ENCODE data around the gene PSMC5. TPM values are rescaled to one million over a fixed set of nuclear protein-coding genes. Genes with fewer than 3 reads are reported as not detected.
A peak's percentile ranks its signal among the peaks of the same experiment; 100 is the strongest.

PSMC5 gene
- total and polyA plus RNA-seq, 7 donors = 94.2 to 161 (median 115) TPM

GRCh38 chr17:63832014-63832413, 4.8 kb downstream of the PSMC5 start:
- Histone ChIP-seq H3K27me3 (no peaks in the 10 kb centered on the region), H3K4me3 (no peak overlapping the region), H3K27ac (no peak overlapping the region), H3K9me3 (no peaks in the 10 kb centered on the region), H3K4me1 (peaks cover 0 to 40% (median 33%) of the 10 kb centered on the region in 4 donors), H3K36me3 (peaks cover 53 to 85% (median 76%) of the 10 kb centered on the region in 4 donors)
- no peak for DNase-seq
- intact Hi-C loops (cut with DNase I) = no loop called here
- 79 to 86% methylated on average over 5 of the region's 5 CpGs for WGBS, 2 donors
- TF ChIP-seq, protein P1, sequence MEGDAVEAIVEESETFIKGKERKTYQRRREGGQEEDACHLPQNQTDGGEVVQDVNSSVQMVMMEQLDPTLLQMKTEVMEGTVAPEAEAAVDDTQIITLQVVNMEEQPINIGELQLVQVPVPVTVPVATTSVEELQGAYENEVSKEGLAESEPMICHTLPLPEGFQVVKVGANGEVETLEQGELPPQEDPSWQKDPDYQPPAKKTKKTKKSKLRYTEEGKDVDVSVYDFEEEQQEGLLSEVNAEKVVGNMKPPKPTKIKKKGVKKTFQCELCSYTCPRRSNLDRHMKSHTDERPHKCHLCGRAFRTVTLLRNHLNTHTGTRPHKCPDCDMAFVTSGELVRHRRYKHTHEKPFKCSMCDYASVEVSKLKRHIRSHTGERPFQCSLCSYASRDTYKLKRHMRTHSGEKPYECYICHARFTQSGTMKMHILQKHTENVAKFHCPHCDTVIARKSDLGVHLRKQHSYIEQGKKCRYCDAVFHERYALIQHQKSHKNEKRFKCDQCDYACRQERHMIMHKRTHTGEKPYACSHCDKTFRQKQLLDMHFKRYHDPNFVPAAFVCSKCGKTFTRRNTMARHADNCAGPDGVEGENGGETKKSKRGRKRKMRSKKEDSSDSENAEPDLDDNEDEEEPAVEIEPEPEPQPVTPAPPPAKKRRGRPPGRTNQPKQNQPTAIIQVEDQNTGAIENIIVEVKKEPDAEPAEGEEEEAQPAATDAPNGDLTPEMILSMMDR (IDR thresholded peaks at IDR 0.05) = no peak
- TF ChIP-seq EP300 (IDR thresholded peaks at IDR 0.05) (no peak), POLR2A (IDR thresholded peaks at IDR 0.05) (no peak), POLR2AphosphoS5 (IDR thresholded peaks at IDR 0.05) (no peak)

DNA sequence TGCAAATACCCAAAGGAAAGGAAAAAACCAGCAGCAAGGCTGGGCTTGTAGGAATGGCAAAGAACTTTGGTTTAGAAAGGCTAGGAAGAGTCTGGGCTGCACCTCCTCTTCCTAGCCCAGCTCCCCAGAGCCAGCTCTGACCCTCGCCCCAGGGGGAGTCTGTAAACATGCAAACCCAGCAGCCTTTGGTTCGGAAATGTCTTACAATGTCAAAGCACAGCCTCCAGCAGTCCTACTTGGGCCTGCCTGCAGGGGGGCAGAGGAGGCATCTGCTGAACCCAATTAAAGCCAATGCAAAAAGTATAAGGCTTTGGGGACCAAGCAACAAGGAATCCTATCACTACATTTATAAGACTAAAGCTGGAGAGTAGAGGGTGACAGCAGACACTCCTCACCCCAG, 5.2 kb downstream of the PSMC5 start:
- 87 to 93% methylated on average over 2 of the region's 2 CpGs for WGBS, 2 donors
- H3K27ac ChIP-seq = no peak overlapping the region
- no peak overlapping the region for H3K4me3 ChIP-seq
- H3K36me3 ChIP-seq = peaks cover 53 to 89% (median 77%) of the 10 kb centered on the region in 4 donors
- no peaks in the 10 kb centered on the region for H3K9me3 ChIP-seq
- TF ChIP-seq POLR2A (IDR thresholded peaks at IDR 0.05) (no peak), POLR2AphosphoS5 (IDR thresholded peaks at IDR 0.05) (no peak), EP300 (IDR thresholded peaks at IDR 0.05) (no peak)
- TF ChIP-seq, protein P1 (IDR thresholded peaks at IDR 0.05) = no peak
- no peak for DNase-seq
- intact Hi-C loops (cut with DNase I) = no loop called here
- H3K4me1 ChIP-seq = peaks cover 0 to 44% (median 37%) of the 10 kb centered on the region in 4 donors
- no peaks in the 10 kb centered on the region for H3K27me3 ChIP-seq

- no peak overlapping the region for H3K4me3 ChIP-seq
- no peaks in the 10 kb centered on the region for H3K9me3 ChIP-seq
- no peaks in the 10 kb centered on the region for H3K27me3 ChIP-seq
- H3K4me1 ChIP-seq = peaks cover 0 to 49% (median 41%) of the 10 kb centered on the region in 4 donors
- no peak overlapping the region for H3K27ac ChIP-seq
- peaks cover 53 to 89% (median 77%) of the 10 kb centered on the region in 4 donors for H3K36me3 ChIP-seq
- TF ChIP-seq POLR2AphosphoS5 (IDR thresholded peaks at IDR 0.05) (no peak), POLR2A (IDR thresholded peaks at IDR 0.05) (no peak), EP300 (IDR thresholded peaks at IDR 0.05) (no peak)
- TF ChIP-seq, protein P1 (IDR thresholded peaks at IDR 0.05) = no peak
- intact Hi-C loops (cut with DNase I) = no loop called here
- WGBS, 2 donors = 87 to 89% methylated on average over 14 of the region's 14 CpGs
- DNase-seq = no peak
Observed at GRCh38 chr17:63833026-63833740, 6.0 kb downstream of the PSMC5 start.

DNA sequence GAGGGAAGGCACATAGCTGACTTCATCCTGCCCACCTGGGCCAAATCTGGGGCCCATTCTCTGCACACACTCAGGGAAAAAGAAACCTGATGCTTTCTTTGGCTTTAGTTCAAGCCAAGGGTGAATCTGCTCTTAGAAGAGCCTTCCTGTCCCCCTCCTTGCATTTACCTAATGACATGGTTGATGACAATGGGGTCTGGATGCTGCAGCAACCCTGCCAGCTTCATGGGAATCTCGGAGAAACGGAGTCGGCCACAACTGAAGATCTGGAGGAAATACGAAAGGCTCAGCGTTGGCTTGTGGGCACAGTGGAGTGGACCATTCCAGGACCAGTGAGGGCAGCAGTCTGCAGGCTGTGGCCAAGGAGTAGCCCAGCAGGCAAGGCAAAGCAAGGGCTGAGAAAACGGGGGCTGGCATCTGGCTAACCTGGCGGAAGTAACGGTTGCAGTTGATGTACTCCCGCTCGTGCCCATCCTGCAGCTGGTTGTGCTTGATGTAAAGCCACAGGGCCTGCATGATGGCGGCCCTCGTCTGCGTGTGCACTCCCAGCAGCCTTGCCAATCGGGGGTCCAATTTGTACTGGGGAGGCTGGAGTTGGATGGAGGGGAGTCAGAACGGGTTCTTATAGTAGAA, 6.6 kb downstream of the PSMC5 start:
- peak overlapping the region in 2 of 4 donors; percentile 58 to 95 for H3K27ac ChIP-seq
- intact Hi-C loops (cut with DNase I) = no loop called here
- WGBS, 2 donors = 93 to 94% methylated on average over 15 of the region's 15 CpGs
- H3K27me3 ChIP-seq = no peaks in the 10 kb centered on the region
- peaks cover 53 to 86% (median 77%) of the 10 kb centered on the region in 4 donors for H3K36me3 ChIP-seq
- no peak overlapping the region for H3K4me3 ChIP-seq
- no peak for DNase-seq
- peaks cover 0 to 49% (median 40%) of the 10 kb centered on the region in 4 donors for H3K4me1 ChIP-seq
- TF ChIP-seq POLR2AphosphoS5 (IDR thresholded peaks at IDR 0.05) (no peak), POLR2A (IDR thresholded peaks at IDR 0.05) (no peak), EP300 (IDR thresholded peaks at IDR 0.05) (no peak)
- TF ChIP-seq, protein P1 (IDR thresholded peaks at IDR 0.05) = no peak
- H3K9me3 ChIP-seq = no peaks in the 10 kb centered on the region

Data from sigmoid colon (tissue), 7 donors.